ENCODE results near the gene HOXB4.

- TF ChIP-seq CTCF (conservative IDR thresholded peaks at IDR 0.05; ENCODE audit: low read depth, low read length) (no peak), POLR2A (IDR thresholded peaks at IDR 0.05; ENCODE audit: low read depth, low read length) (no peak), SMC3 (IDR thresholded peaks at IDR 0.05; ENCODE audit: low read depth, low read length) (no peak), ELK1 (IDR thresholded peaks at IDR 0.05; ENCODE audit: borderline replicate concordance, low read depth, low read length) (no peak), MAFK (IDR thresholded peaks at IDR 0.05; ENCODE audit: low read depth, low read length) (no peak), FOS (IDR thresholded peaks at IDR 0.05; ENCODE audit: low read depth, low read length) (no peak), RFX5 (IDR thresholded peaks at IDR 0.05; ENCODE audit: low read depth, low read length) (no peak), MXI1 (IDR thresholded peaks at IDR 0.05; ENCODE audit: borderline replicate concordance, low read depth, low read length) (no peak), MAZ (IDR thresholded peaks at IDR 0.05; ENCODE audit: borderline replicate concordance, low read depth, low read length) (no peak)
Measured at GRCh38 chr17:48564188-48565021, 13.7 kb downstream of the HOXB4 start.
